Ishikawa (cell line): Measurements from ENCODE around the gene SCG3.

Source experiments
- CEBPB ChIP-seq: IDR thresholded peaks from 2 replicates; pipeline ENCODE4 v1.6.1; 2012
- CREB1 ChIP-seq: IDR thresholded peaks from 2 replicates; pipeline ENCODE4 v1.6.1; 2012; ENCODE audit warnings: low read depth
- EGR1 ChIP-seq: IDR thresholded peaks from 2 replicates; pipeline ENCODE4 v1.6.1; 2012
- EP300 ChIP-seq: IDR thresholded peaks from 2 replicates; pipeline ENCODE4 v1.6.1; 2012; ENCODE audit warnings: borderline replicate concordance
- FOXM1 ChIP-seq: IDR thresholded peaks from 2 replicates; pipeline ENCODE4 v1.6.1; 2012; ENCODE audit warnings: low read depth, borderline replicate concordance
- MAX ChIP-seq: IDR thresholded peaks from 2 replicates; pipeline ENCODE4 v1.6.1; 2012
- NFIC ChIP-seq: IDR thresholded peaks from 2 replicates; pipeline ENCODE4 v1.6.1; 2012
- RAD21 ChIP-seq: IDR thresholded peaks from 2 replicates; pipeline ENCODE4 v1.6.1; 2012; ENCODE audit warnings: low read depth
- REST ChIP-seq: IDR thresholded peaks from 2 replicates; pipeline ENCODE4 v1.6.1; 2012; ENCODE audit warnings: low read depth, mild to moderate bottlenecking
- TAF1 ChIP-seq: IDR thresholded peaks from 2 replicates; pipeline ENCODE4 v1.6.1; 2012; ENCODE audit warnings: low read depth, mild to moderate bottlenecking
- TCF12 ChIP-seq: IDR thresholded peaks from 2 replicates; pipeline ENCODE4 v1.6.1; 2012; ENCODE audit warnings: low read depth
- TEAD4 ChIP-seq: IDR thresholded peaks from 2 replicates; pipeline ENCODE4 v1.6.1; 2012
- USF1 ChIP-seq: IDR thresholded peaks from 2 replicates; pipeline ENCODE4 v1.6.1; 2012
- YY1 ChIP-seq: IDR thresholded peaks from 2 replicates; pipeline ENCODE4 v1.6.1; 2012; ENCODE audit warnings: low read depth
- ZBTB7A ChIP-seq: IDR thresholded peaks from 2 replicates; pipeline ENCODE4 v1.6.1; 2012; ENCODE audit warnings: low read depth

The SCG3 gene

GRCh38 chr15:51732646-51733045, 51.3 kb downstream of the SCG3 start:
- no peak for TF ChIP-seq FOXM1
- no peak for TF ChIP-seq REST
- TF ChIP-seq ZBTB7A: no peak
- TF ChIP-seq CEBPB: no peak
- no peak for TF ChIP-seq TCF12

GRCh38 chr15:51735228-51736010, 54.1 kb downstream of the SCG3 start:
- TF ChIP-seq TAF1 (no peak), USF1 (no peak), NFIC (no peak), CREB1 (no peak)

GRCh38 chr15:51736069-51736468, 54.8 kb downstream of the SCG3 start:
- no peak for TF ChIP-seq ZBTB7A
- TF ChIP-seq RAD21: no peak
- no peak for TF ChIP-seq EP300
- no peak for TF ChIP-seq USF1
- TF ChIP-seq MAX: no peak
- TF ChIP-seq CEBPB: no peak
- no peak for TF ChIP-seq NFIC
- no peak for TF ChIP-seq REST
- TF ChIP-seq CREB1: no peak
- TF ChIP-seq YY1: no peak
- TF ChIP-seq TCF12: no peak
- TF ChIP-seq TEAD4: no peak
- TF ChIP-seq FOXM1: no peak
- TF ChIP-seq TAF1: no peak
- TF ChIP-seq EGR1: no peak

- TF ChIP-seq YY1: no peak
- TF ChIP-seq ZBTB7A: 0 out of 2 replicates have a peak, but pooled peaks have one; percentile 15
- TF ChIP-seq NFIC: no peak
- TF ChIP-seq TEAD4: no peak
- no peak; the same call in 1 of the 2 replicates for TF ChIP-seq TAF1
- TF ChIP-seq MAX: peak; percentile 94
- TF ChIP-seq USF1: peak; percentile 12; the same call in 1 of the 2 replicates
- no peak for TF ChIP-seq CEBPB
- TF ChIP-seq EGR1: no peak
- no peak for TF ChIP-seq FOXM1
Measured at GRCh38 chr15:51736751-51737521, 55.6 kb downstream of the SCG3 start.

GRCh38 chr15:51737522-51738305, 56.4 kb downstream of the SCG3 start, which contains the start of gene LYSMD2:
LYSMD2 (minus strand) TSS chr15:51737655; CDS start chr15:51737622, 33 bp downstream.
- no peak; the same call in none of the 2 replicates for TF ChIP-seq MAX
- no peak for TF ChIP-seq RAD21
- TF ChIP-seq EGR1: peak; percentile 77
- TF ChIP-seq REST: no peak
- TF ChIP-seq CREB1: 0 out of 2 replicates have a peak, but pooled peaks have one; percentile 26
- TF ChIP-seq ZBTB7A: peak; percentile 51; the same call in 1 of the 2 replicates
- no peak for TF ChIP-seq EP300
- peak; percentile 74; the same call in 1 of the 2 replicates for TF ChIP-seq YY1
- TF ChIP-seq CEBPB: no peak
- TF ChIP-seq FOXM1: no peak
- no peak for TF ChIP-seq TCF12
- no peak; the same call in 1 of the 2 replicates for TF ChIP-seq NFIC
- TF ChIP-seq TEAD4: no peak
- no peak for TF ChIP-seq USF1
- no peak for TF ChIP-seq TAF1
